SK-N-SH (cell line): Measurements from ENCODE around the gene MDH1.

Experiments used
- EP300 ChIP-seq, 2 experiments: IDR thresholded peaks; 2 replicates each; pipeline versions ENCODE4 v1.4.0 to v1.6.1; 2012; ENCODE audit warnings: borderline replicate concordance in 1 of 2, low read depth in 1 of 2, low read length in 1 of 2
- GABPA ChIP-seq: IDR thresholded peaks from 2 replicates; pipeline ENCODE4 v1.4.0; 2012; ENCODE audit warnings: low read depth, mild to moderate bottlenecking
- GATA2 ChIP-seq: sonication (generic); formaldehyde crosslinking; IDR thresholded peaks from 2 replicates; pipeline ENCODE4 v1.5.0; 2020; ENCODE audit warnings: mild to moderate bottlenecking, missing genetic modification reagents
- JUND ChIP-seq: IDR thresholded peaks from 2 replicates; pipeline ENCODE4 v1.4.0; 2012
- MXI1 ChIP-seq: IDR thresholded peaks from 2 replicates; pipeline ENCODE4 v1.6.1; 2012; ENCODE audit warnings: mild to moderate bottlenecking, low read depth, low read length, improper control_type of control experiment
- POLR2AphosphoS5 ChIP-seq: IDR thresholded peaks from 2 replicates; pipeline ENCODE4 v1.6.1; 2012; ENCODE audit warnings: low read depth, low read length
- SIN3A ChIP-seq: IDR thresholded peaks from 2 replicates; pipeline ENCODE4 v1.6.1; 2012; ENCODE audit warnings: low read depth, mild to moderate bottlenecking, low read length, moderate library complexity, borderline replicate concordance
- TAF1 ChIP-seq: IDR thresholded peaks from 2 replicates; pipeline ENCODE4 v1.6.1; 2012; ENCODE audit warnings: low read depth, mild to moderate bottlenecking, low read length, moderate library complexity, borderline replicate concordance
- YY1 ChIP-seq: IDR thresholded peaks from 2 replicates; pipeline ENCODE4 v1.4.0; 2012; ENCODE audit warnings: low read depth, mild to moderate bottlenecking
- TF ChIP-seq, protein P1 (sequence below): fragments of 200-600 bp; sonication (generic); IDR thresholded peaks from 2 replicates; pipeline ENCODE4 v1.6.1; 2017; ENCODE audit warnings: antibody characterized with exemption, mild to moderate bottlenecking, moderate library complexity
- TF ChIP-seq, protein P2 (sequence below): IDR thresholded peaks from 2 replicates; pipeline ENCODE4; 2012
- TF ChIP-seq, protein P3 (sequence below): IDR thresholded peaks from 2 replicates; pipeline ENCODE4 v1.6.1; 2012; ENCODE audit warnings: mild to moderate bottlenecking, low read depth, low read length, moderate library complexity

DNA sequence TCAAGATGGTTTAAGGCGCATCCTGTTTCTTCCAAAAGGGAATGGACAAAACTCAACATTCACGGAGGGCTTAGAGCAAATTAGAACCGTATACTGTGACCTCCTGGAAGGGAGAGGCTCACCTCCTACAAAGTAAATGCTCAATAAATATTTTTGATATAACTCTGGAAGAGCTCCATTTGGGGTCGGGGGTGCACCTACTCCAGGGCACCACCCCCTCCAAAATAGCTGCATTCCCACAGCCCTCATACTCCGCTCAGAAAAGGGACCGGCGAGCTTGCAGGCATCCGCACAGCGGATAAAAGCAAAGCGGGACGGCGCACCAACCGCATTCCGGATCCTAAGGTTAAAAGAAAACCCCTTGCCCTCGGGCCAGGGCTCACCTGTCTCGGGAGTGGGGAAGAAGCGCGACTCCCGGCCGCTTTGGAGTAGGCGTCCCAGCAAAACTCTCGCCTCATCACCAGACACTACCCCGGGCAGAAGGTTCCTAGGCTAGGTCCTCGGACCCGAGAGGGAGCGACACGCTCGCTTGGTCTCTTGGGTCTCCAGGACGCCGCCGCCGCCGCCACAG lies 864 bp upstream of the MDH1 start:
- TF ChIP-seq, protein P1, sequence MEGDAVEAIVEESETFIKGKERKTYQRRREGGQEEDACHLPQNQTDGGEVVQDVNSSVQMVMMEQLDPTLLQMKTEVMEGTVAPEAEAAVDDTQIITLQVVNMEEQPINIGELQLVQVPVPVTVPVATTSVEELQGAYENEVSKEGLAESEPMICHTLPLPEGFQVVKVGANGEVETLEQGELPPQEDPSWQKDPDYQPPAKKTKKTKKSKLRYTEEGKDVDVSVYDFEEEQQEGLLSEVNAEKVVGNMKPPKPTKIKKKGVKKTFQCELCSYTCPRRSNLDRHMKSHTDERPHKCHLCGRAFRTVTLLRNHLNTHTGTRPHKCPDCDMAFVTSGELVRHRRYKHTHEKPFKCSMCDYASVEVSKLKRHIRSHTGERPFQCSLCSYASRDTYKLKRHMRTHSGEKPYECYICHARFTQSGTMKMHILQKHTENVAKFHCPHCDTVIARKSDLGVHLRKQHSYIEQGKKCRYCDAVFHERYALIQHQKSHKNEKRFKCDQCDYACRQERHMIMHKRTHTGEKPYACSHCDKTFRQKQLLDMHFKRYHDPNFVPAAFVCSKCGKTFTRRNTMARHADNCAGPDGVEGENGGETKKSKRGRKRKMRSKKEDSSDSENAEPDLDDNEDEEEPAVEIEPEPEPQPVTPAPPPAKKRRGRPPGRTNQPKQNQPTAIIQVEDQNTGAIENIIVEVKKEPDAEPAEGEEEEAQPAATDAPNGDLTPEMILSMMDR: no peak
- no peak for TF ChIP-seq GATA2 (CRISPR knock-in tag)
- TF ChIP-seq, protein P2, sequence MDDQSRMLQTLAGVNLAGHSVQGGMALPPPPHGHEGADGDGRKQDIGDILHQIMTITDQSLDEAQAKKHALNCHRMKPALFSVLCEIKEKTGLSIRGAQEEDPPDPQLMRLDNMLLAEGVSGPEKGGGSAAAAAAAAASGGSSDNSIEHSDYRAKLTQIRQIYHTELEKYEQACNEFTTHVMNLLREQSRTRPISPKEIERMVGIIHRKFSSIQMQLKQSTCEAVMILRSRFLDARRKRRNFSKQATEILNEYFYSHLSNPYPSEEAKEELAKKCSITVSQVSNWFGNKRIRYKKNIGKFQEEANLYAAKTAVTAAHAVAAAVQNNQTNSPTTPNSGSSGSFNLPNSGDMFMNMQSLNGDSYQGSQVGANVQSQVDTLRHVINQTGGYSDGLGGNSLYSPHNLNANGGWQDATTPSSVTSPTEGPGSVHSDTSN: no peak
- TF ChIP-seq, protein P3, sequence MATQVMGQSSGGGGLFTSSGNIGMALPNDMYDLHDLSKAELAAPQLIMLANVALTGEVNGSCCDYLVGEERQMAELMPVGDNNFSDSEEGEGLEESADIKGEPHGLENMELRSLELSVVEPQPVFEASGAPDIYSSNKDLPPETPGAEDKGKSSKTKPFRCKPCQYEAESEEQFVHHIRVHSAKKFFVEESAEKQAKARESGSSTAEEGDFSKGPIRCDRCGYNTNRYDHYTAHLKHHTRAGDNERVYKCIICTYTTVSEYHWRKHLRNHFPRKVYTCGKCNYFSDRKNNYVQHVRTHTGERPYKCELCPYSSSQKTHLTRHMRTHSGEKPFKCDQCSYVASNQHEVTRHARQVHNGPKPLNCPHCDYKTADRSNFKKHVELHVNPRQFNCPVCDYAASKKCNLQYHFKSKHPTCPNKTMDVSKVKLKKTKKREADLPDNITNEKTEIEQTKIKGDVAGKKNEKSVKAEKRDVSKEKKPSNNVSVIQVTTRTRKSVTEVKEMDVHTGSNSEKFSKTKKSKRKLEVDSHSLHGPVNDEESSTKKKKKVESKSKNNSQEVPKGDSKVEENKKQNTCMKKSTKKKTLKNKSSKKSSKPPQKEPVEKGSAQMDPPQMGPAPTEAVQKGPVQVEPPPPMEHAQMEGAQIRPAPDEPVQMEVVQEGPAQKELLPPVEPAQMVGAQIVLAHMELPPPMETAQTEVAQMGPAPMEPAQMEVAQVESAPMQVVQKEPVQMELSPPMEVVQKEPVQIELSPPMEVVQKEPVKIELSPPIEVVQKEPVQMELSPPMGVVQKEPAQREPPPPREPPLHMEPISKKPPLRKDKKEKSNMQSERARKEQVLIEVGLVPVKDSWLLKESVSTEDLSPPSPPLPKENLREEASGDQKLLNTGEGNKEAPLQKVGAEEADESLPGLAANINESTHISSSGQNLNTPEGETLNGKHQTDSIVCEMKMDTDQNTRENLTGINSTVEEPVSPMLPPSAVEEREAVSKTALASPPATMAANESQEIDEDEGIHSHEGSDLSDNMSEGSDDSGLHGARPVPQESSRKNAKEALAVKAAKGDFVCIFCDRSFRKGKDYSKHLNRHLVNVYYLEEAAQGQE: no peak
- no peak for TF ChIP-seq JUND
- no peak for TF ChIP-seq EP300 (IDR thresholded peaks at IDR 0.05; ENCODE audit: borderline replicate concordance in 1 of 2, low read depth in 1 of 2, low read length in 1 of 2)
- no peak for TF ChIP-seq GABPA
- TF ChIP-seq YY1: no peak
- TF ChIP-seq SIN3A: no peak
- TF ChIP-seq POLR2AphosphoS5: peak; percentile 6; the same call in 1 of the 2 replicates
- no peak for TF ChIP-seq MXI1
- peak; percentile 31; the same call in 1 of the 2 replicates for TF ChIP-seq TAF1
